Epithelial cell of prostate (primary cell): ENCODE measurements around the gene PIAS3.
"Not testable (repeated sequence)": the region's sequence is repeated elsewhere in the genome, so short reads cannot be mapped to it uniquely, and the experiment has no call there.

Source experiments
- DNase-seq: peaks from one replicate; pipeline ENCODE4 v3.0.0-alpha.2; 2011; ENCODE audit warnings: low read depth, low spot score
- H3K27ac ChIP-seq: fragments of 450-650 bp; 2 replicates; pipeline ENCODE4 v1.5.1; 2017; ENCODE audit warnings: mild to moderate bottlenecking

PIAS3 gene

DNA sequence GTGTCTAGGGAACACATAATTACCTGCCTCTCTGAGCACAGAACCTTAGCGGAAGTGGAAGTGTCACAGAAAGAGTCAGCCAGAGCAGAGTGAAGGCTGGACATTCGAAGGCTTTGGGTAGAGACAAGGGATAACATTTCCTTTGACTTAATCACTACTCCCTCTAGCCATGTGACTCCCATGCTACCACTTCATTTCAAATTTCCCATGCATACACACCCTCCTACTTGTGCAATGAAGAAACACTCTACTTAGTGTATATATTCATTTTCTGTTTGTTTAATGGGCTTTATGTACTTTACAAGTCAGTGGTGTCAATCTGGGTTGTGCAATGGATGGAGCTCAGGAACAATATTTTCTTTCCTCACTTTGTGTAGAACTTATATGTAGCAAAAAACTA lies 19.8 kb upstream of the PIAS3 start:
- peak; percentile 63 for DNase-seq

DNA sequence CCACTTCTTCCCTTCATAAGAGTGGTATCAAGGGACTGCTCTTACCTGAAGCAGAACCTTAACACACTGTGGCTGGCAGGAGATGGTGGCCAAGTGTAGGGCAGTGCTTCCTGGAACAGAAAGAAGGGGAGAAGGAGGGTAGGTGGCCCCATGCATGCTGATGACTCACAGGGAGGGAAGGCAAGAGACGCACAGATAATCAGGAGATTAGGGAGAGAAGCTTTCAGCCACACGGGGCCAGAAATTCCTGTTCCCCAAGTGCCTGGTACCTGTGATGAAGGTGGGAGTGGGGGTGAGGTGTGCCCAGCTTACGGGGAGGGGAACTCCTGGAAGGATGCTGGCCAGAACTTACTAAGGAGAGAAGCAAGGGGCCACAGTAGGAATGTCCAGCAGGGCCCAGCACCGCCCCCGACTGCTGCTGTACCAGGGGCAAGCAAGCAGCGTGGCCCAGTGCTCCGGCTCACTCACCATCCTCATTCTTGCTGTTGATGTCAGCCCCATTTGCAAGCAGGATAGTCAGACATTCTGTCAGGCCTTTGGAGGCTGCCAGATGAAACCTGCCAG lies 19.1 kb upstream of the PIAS3 start:
- DNase-seq = peak; percentile 59
- peak overlapping the region; percentile 69 for H3K27ac ChIP-seq

More for the DNA sequence above, 19.8 kb upstream of the PIAS3 start:
- H3K27ac ChIP-seq = peak overlapping the region; percentile 69

DNA sequence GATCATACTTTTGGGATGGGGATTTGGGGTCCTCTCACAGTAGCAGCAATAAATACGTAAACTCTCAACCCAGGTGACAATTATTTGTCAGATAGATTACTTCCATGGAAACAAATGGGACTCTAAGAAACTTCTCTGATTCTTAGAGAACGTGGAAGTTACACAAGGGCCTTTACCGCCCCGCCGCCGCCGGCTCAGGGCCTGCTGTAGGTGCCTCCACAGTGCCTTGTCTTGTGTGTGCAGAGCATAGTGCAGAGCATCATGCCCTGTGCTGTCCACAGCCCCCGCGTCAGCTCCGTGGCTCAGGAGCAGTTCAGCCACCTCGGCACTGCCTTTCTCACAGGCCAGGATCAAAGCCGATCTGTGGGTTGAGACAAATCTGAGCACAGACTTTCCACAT lies 15.8 kb upstream of the PIAS3 start:
- H3K27ac ChIP-seq = no peak overlapping the region
- DNase-seq = no peak

DNA sequence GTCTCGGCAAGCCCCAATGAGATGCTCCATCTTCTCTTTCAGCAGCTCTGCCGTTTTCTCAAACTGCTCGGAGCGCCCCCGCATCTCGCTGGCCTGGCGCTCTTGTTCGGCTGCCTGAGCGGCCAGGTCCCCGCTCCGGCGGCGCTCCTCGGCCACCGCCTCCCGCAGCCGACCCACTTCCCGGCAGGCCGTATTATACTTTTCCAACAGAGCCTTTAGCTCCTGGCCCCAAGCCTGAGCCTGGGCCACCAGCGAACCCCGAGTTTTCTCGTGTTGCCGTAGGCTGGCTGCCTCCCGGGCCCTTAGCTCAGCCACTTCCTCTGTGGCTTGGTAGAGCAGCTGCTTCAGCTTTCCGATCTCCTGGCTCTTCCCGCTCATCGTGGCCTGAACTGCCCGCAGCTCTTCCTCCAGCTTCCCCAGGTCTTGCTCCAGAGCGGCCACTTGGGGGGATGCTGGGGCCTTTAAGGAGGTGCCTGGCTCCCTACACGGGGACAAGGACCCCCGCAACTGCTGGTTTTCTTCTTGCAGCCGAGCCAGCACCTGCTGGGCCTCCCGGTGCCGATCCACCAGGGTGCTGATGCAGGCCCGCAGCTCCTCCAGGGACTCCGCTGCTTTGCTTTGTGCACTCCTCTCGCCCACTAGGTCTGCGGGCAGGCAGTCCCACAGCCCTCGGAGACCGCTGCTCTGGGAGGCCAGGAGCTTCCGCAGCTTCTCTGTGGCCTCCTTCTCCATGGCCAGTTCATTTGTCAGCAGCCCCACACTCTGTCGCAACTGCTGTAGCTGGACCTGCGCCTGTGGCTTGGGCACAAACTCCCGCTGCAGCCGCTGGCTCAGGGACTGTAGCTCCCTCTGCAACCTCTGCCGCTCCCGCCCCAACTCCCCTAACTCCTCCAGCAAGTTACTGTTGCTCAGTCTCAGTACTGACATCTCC lies 13.4 kb upstream of the PIAS3 start:
- DNase-seq = no peak
- H3K27ac ChIP-seq = no peak overlapping the region

DNA sequence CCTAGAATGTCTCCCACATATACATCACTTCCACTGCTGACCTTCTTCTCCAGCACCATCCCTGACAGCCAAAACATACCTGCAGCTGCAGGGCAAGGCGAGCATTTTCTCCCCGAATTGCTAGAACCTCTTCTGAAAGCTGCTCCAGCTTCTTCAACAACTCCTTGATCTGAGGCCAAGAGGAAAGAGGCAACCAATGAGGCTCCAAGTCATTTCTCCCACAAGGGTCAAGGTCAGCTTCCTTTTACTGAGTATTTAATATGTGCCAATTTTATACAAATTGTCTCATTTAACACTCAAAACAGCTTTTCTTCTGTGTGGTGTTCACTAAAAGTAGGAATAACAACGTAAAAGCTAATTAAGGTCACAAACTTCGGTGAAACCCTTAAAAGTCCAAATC lies 9.4 kb upstream of the PIAS3 start:
- H3K27ac ChIP-seq = no peak overlapping the region
- DNase-seq = no peak

DNA sequence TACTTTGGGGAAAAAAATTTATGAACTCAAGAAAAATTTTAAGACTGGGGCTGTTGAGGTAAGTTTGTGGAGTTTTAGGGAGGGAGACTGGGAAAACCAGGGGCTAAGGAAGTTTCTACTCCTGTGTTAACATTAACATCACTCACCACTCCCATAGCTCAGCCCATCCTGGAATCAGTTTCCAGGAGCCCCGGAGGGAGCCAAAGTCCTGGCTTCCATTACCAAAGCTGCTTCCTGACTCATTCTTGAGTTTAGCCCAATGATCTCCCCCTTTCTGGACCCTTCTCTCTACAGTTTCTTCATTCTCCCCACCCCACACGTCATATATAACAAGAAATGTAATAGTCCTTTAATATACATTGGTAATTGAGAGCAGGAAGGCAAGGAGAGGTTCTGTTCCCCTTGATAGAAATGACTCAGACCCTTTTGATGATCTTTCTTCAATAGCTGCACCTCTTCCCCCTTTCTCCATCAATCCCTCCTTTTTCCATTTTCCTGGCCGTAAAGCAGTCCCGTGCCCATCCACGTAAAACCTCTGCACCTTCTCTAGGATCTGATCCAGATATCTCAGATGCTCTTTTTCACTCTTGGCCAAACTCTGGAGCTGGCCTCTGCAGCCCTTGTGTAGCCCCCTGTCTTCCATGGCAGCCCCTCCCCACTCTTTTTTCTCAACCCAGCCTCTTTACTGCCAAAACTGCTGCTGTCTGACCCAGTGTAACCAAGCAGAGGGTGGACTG lies 4.6 kb upstream of the PIAS3 start:
- no peak overlapping the region for H3K27ac ChIP-seq

DNA sequence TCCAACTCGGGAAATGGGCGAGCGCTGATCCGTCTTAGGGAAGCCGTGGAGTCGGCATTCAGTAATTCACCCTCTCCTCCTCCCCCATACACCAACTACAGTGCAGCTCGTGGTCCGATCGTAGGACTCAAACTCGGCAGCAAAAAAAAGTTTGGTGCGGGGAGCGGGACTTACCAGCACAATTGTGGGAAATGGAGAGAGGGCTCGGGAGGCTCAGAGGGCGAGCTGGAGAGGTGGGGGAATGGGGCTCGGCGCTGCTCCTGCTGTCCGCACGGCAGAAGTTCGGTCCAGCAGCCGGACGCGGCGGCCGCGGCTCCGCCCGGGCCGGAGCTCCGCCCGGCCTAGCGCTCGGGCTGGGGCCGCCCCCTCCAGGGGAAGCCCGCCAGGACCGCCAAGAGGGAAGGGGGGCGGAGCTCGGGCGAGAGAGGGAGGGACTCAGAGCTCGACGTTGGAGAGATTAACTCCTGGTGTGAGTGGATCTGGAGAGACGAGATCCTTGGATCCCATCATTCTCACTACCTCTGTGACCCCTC lies 676 bp upstream of the PIAS3 start:
- peak overlapping the region; percentile 65 for H3K27ac ChIP-seq
- no peak for DNase-seq

More for the DNA sequence above, 4.6 kb upstream of the PIAS3 start:
- DNase-seq = no peak

DNA sequence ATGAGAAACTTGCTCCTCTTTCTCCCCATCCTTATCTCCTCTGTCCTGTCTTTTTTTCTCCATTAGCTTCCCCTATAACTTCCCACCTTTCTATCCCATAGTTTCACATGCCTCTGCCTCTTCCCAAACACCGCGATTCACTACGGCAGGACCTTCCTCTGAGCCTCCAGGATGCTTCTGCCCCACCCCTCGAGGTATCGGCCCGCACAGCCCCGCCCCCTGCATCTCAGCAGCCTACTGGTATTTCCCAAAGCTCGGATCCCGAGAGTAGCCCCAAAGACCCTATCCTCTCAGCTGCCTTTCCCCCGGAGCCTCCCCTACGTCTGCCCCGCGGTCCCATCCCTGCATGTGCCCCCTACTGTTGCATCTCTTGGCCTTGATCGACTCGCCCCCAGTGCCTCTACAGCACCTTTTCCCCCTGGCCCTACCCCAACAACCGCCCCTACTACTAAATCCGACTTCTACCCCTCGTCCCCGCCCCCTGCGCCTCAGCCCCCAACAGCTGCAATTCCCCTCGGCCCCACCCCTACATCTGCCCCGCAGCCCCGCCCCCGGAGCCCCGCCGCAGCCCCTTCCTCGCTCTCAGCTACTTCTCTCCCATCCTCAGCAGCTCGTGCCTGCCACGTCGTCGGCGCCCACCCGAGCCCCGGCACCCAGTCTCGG lies 512 bp downstream of the PIAS3 start:
- H3K27ac ChIP-seq = peak overlapping the region; percentile 65
- no peak for DNase-seq

DNA sequence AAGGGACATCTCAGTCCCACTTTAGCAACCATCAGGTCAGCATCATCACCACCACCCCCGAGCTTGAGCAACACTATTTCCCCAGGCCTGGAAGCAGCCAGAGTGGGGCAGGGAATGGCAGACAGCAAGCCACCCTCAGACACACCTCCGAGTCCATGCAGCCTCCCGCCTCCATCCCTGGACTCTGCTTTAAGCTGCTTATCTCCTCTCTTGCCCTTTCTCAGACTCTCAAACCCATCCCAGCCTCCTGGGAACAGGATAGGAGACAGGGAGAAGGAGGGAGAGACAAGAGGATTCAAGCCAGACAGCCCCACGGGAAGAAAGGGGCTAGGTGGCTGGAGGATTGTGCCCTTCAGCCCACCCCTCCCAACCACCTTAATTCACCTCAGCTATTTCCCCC lies 1.7 kb downstream of the PIAS3 start:
- H3K27ac ChIP-seq = no peak overlapping the region
- DNase-seq = no peak

DNA sequence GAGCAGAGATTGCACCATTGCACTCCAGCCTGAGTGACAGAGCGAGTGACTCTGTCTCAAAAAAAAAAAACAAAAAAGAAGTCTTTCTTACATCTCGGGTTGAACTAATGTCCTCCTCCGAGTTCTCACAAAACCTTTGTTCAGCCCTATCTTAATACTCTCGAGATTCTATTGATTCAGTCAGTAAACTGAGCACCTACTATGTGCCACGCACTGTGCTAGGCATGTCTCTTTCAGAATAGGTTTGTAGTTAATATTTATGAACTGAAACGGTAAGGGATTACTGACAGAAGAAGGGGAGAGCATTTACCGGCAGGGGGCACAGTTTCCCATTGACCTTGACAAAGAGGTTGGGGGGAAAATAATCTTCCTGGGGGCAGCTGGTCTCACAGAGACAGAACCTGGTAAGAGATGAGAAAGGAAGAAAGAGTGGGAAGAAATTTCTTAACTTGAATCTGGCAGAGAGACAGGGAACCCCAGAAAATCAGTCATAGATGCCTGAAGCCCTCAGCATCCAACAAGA lies 3.4 kb downstream of the PIAS3 start:
- no peak for DNase-seq
- no peak overlapping the region for H3K27ac ChIP-seq

DNA sequence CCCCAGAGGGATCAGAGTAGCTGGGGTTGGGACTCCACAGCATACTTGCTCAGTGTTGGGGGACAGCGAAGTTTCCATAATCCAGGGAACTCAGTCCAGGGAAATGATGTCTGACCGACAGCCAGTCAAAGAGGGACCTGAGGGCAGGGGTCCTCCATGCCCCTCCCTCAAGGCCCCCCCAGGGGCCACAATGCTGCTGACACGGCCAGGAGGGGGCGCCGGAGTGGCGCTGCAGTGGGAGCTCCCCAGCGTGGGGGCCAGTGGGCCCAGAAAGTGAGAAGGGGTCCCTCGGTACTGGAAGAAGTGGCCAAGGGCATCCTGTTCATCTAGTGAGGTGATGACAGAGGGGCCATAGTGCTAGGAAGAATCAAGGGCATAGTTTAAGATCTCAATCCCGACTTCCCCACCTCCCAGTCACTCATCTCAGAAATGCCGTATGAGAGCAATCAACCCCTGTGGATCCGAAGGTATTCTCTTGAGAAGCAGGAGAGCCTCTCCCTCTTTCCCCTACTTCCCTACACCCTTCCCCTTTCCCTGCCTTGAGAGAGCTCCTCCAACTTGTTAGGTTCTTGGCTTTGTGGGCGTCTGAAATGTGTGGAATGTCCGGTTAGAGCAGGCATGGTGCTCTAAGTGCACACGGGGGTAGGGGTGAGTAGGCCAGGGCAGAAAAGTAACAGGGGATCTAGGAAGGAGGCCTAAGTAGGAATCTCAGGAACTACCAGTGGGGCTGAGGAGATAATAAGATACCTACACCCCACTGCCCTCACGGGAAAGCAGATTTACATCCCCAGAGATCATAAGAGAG lies 9.3 kb downstream of the PIAS3 start:
- peak overlapping the region; percentile 23 for H3K27ac ChIP-seq
- no peak for DNase-seq

DNA sequence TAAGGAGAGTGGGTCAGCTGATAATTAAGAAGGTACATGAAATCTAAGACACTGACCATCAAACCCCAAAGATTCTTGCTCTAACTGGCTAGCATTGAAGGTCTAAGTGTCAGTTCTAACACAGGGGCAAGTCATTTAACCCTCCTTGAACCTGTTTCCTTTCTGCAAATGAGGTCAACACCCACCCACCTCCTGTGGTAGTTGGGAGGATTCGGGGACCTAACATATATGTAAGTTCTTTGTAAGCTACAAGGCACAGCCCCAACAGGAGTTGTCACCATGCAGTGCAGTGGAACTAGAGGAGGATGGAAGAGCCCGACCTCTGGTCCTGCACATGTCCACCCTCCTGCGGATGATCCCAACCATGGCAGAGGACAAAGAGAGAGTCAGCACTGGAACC lies 11.1 kb downstream of the PIAS3 start:
- DNase-seq = no peak
- H3K27ac ChIP-seq = no peak overlapping the region

DNA sequence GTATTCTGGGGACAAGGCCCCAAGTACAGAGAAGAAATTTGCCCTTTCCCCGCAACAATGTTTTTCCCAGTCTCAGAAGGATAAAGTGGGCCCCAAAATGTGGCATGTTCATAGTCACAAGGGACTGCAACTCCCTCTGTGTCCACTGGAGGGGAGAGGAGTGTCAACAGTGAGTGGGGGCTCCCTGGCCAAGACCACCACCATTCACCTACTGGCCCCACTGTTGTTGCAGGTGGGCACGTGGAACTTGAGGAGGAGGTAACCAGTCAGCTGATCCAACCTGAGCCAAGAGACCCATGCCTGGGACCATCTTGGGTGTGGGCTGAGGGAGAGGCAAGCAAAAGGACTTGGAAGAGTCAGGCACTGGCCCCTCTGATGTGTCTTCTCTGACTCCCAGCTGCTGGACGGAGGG lies 12.7 kb downstream of the PIAS3 start:
- H3K27ac ChIP-seq = no peak overlapping the region
- DNase-seq = no peak

DNA sequence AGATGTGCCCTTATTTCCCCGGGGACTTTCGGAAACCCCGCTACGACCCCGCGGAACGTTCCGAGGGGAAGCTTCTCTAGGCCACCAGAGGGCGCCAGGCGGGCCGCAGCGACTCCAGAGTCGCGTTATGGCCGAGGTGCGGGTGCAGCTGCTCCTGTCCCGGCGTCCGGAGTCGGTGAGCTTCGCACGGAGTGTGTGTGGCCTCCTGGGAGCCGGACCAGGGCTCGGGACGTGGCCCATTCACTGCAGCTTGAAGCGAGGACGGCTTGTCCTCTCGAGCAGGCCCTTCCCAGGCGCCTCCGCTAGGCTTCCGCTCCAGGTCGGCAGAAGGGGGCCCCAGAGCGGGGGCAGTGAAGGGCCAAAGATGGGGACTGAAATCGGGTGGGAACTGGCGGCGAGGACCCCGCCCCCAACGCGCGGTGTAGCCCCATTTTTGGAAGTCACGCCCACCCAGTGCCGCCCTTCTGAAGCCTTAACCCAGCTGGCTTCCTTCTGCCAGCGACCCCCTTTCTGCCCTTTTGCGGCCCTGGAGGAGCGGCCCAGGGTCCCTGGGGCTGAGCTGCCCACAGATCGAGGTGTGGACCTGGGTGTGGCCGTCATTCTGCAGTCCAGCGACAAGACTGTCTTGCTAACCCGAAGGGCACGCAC lies 13.2 kb downstream of the PIAS3 start, which contains the start of gene NUDT17:
Gene NUDT17 (plus strand): TSS at position 117 of the 648 bp plus-strand sequence. CDS start 11 bp downstream, at position 128.
- no peak for DNase-seq
- H3K27ac ChIP-seq = no peak within 1 kb of the TSS

DNA sequence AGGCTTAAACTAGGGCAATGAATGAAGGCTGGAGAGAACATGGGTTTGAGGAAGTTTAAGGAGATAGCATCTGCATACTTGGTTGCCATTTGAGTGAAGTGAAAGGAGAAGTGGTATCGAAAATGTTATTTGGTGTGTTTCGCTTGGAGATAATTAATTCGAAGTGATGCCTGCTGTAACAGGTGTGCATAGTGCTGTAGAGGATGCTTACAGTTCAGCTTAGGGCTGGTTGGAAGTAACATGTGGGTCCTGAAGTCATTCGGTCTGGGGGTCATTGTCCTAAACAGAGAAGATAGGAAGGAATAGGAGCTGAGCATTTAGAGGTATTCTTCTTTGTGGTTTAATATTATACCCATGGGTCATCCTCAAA lies 13.8 kb downstream of the PIAS3 start:
- H3K27ac ChIP-seq = no peak overlapping the region
- DNase-seq = no peak

DNA sequence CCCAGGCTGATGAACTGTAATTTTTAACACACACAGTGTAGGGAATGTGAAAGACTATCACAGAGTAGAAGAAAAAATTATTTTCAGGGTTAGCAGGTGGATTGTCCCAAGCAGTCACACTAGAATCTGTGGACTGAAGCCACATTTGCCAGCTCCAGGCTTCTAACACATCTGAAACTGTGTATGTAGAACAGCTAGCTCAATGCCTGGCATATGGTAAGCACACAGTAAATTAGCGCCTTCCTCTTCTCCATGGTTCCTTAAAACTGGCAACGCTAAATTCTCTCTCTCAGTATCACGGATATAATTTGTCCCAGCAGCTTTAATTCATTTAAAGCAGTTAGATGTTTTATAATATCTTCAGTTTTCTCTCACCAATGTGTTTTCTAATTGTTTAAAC lies 15.8 kb downstream of the PIAS3 start:
- no peak overlapping the region for H3K27ac ChIP-seq
- DNase-seq = no peak

DNA sequence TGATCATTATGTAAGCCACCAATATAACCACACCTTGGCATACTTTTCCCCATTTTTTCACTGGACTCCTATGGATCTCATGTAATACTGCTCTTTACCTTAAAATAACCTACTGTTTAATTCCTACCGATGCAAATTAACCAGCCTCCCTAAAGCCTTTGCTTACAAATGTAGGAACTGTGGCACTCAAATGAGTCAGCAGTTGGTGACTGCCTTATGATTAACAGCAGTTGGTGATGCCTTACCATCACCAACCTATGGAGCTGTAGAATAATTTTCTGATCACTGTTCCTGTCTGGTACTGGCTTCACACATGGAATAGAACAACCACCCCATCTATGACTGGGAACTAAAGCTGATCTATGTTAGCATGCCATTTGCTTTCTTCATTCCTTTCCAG lies 21.2 kb downstream of the PIAS3 start:
- H3K27ac ChIP-seq = no peak overlapping the region
- no peak for DNase-seq

DNA sequence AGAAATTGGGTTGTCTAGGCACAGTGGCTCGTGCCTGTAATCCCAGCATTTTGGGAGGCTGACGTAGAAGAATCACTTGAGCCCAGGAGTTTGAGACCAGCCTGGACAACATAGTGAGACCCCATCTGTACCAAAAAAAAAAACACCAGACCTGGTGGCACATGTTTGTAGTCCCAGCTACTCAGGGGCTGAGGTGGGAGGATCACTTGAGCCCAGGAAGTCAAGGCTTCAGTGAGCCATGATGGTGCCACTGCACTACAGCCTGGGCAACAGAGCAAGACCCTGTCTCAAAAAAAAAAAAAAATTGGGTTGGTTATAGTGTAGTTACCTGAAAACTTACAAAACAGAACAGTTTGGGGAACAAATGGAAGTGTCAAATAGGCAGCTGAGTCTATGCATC lies 28.1 kb downstream of the PIAS3 start:
- H3K27ac ChIP-seq, DNase-seq: not testable (repeated sequence)
